ENCODE results near the gene STAC2. TPM values are rescaled to one million over a fixed set of nuclear protein-coding genes. Genes with fewer than 3 reads are reported as not detected.
"Not testable (repeated sequence)": the region's sequence is repeated elsewhere in the genome, so short reads cannot be mapped to it uniquely, and the experiment has no call there.

Gene STAC2
- total RNA-seq, 2 experiments from 2014 or later: 0.03 TPM; not detected in 1

- BruUV-seq (replicated peaks): no TSS peak
- Histone ChIP-seq H3K9me3 (ENCODE audit: low read length) (peaks cover 3% of the 10 kb centered on the region; the same call in 1 of the 2 replicates), H3K9me2 (ENCODE audit: insufficient read depth, low read length) (no peaks in the 10 kb centered on the region), H3K4me3 (ENCODE audit: low read depth, low read length, poor library complexity, severe bottlenecking) (no peak overlapping the region), H3K36me3 (ENCODE audit: insufficient read depth, low read length) (peaks cover under 1% of the 10 kb centered on the region; the same call in 1 of the 2 replicates), H4K20me1 (ENCODE audit: insufficient read depth, low read length) (no peaks in the 10 kb centered on the region), H3K79me2 (ENCODE audit: insufficient read depth, low read depth, low read length) (no peaks in the 10 kb centered on the region), H2AFZ (ENCODE audit: low read length) (no peak overlapping the region), H3K4me2 (ENCODE audit: low read length) (peak overlapping the region; percentile 62), H3K4me1 (ENCODE audit: insufficient read depth, low read length, poor library complexity, severe bottlenecking) (peaks cover 88% of the 10 kb centered on the region), H3K27ac (ENCODE audit: low read depth, low read length, poor library complexity, severe bottlenecking) (peak overlapping the region; percentile 89)
- intact Hi-C loops (cut with micrococcal nuclease; ENCODE audit: unreplicated experiment): no loop called here
- TF ChIP-seq CTCF (conservative IDR thresholded peaks at IDR 0.05; ENCODE audit: low read length) (no peak), EZH2phosphoT487 (IDR thresholded peaks at IDR 0.05; ENCODE audit: borderline replicate concordance, low read depth, low read length) (no peak)
- ChIA-PET CTCF (ENCODE audit: unreplicated experiment) (no interaction called here), POLR2A (interaction anchor here (0.6 to 2.9 kb wide), 3 partner anchors 16 to 112 kb away, joined by 3 to 8 read pairs (median 6); no protein-coding TSS in a partner anchor)
- no peak for DNase-seq (ENCODE audit: low spot score)
Observed at GRCh38 chr17:39169518-39169917, 56.2 kb downstream of the STAC2 start.

- no peaks in the 10 kb centered on the region for H3K36me3 ChIP-seq (ENCODE audit: insufficient read depth, low read length)
- peak overlapping the region; percentile 89 for H3K27ac ChIP-seq (ENCODE audit: low read depth, low read length, poor library complexity, severe bottlenecking)
- no peak for DNase-seq (ENCODE audit: low spot score)
- no peak overlapping the region for H3K4me2 ChIP-seq (ENCODE audit: low read length)
- H3K79me2 ChIP-seq (ENCODE audit: insufficient read depth, low read depth, low read length): no peaks in the 10 kb centered on the region
- peaks cover 3% of the 10 kb centered on the region; the same call in 1 of the 2 replicates for H3K9me3 ChIP-seq (ENCODE audit: low read length)
- no peak overlapping the region for H2AFZ ChIP-seq (ENCODE audit: low read length)
- H3K4me1 ChIP-seq (ENCODE audit: insufficient read depth, low read length, poor library complexity, severe bottlenecking): peaks cover 88% of the 10 kb centered on the region
- POLR2A ChIA-PET: interaction anchor here (0.7 to 2.9 kb wide), 2 partner anchors 15 to 112 kb away, joined by 6 to 8 read pairs; no protein-coding TSS in a partner anchor
- CTCF ChIA-PET (ENCODE audit: unreplicated experiment): no interaction called here
- intact Hi-C loops (cut with micrococcal nuclease; ENCODE audit: unreplicated experiment): no loop called here
- H4K20me1 ChIP-seq (ENCODE audit: insufficient read depth, low read length): no peaks in the 10 kb centered on the region
- no TSS peak for BruUV-seq (replicated peaks)
- H3K4me3 ChIP-seq (ENCODE audit: low read depth, low read length, poor library complexity, severe bottlenecking): no peak overlapping the region
- TF ChIP-seq EZH2phosphoT487 (IDR thresholded peaks at IDR 0.05; ENCODE audit: borderline replicate concordance, low read depth, low read length) (no peak), CTCF (conservative IDR thresholded peaks at IDR 0.05; ENCODE audit: low read length) (no peak)
- no peaks in the 10 kb centered on the region for H3K9me2 ChIP-seq (ENCODE audit: insufficient read depth, low read length)
Observed at GRCh38 chr17:39169101-39169500, 56.6 kb downstream of the STAC2 start.

- intact Hi-C loops (cut with micrococcal nuclease; ENCODE audit: unreplicated experiment); H3K9me3 ChIP-seq (ENCODE audit: low read length); H3K79me2 ChIP-seq (ENCODE audit: insufficient read depth, low read depth, low read length); H3K4me3 ChIP-seq (ENCODE audit: low read depth, low read length, poor library complexity, severe bottlenecking); POLR2A ChIA-PET; H2AFZ ChIP-seq (ENCODE audit: low read length); H3K36me3 ChIP-seq (ENCODE audit: insufficient read depth, low read length); H3K4me2 ChIP-seq (ENCODE audit: low read length); H4K20me1 ChIP-seq (ENCODE audit: insufficient read depth, low read length); BruUV-seq (replicated peaks); H3K9me2 ChIP-seq (ENCODE audit: insufficient read depth, low read length); DNase-seq (ENCODE audit: low spot score): not testable (repeated sequence)
- Histone ChIP-seq H3K4me1 (ENCODE audit: insufficient read depth, low read length, poor library complexity, severe bottlenecking) (peaks cover 84% of the 10 kb centered on the region), H3K27ac (ENCODE audit: low read depth, low read length, poor library complexity, severe bottlenecking) (peak overlapping the region; percentile 72)
- CTCF ChIA-PET (ENCODE audit: unreplicated experiment): interaction anchor here (0.6 kb wide), 1 partner anchor 523 kb away, joined by 6 read pairs; no protein-coding TSS in a partner anchor
Observed at GRCh38 chr17:39168503-39168902, 57.2 kb downstream of the STAC2 start.

Data from OCI-LY7 (cell line).